Esophagus muscularis mucosa (tissue), 4 donors: Measurements from ENCODE around the gene PDP2. TPM values are rescaled to one million over a fixed set of nuclear protein-coding genes. Genes with fewer than 3 reads are reported as not detected.
"Not testable (repeated sequence)": the region's sequence is repeated elsewhere in the genome, so short reads cannot be mapped to it uniquely, and the experiment has no call there.

Experiments
- DNase-seq: peaks from one replicate; pipeline ENCODE4 v3.0.0-alpha.2; 2017; ENCODE audit errors: extremely low spot score
- H3K27ac ChIP-seq, 4 donors: fragments of 200-600 bp; sonication (generic); replicated peaks in 1 of 4; 1 replicate in 3 of 4; 2 replicates in 1 of 4; pipeline ENCODE4 v1.5.1; 2016 to 2019; ENCODE audit warnings: mild to moderate bottlenecking in 1 of 4
- H3K27me3 ChIP-seq, 4 donors: fragments of 200-600 bp; sonication (generic); one replicate each; pipeline versions ENCODE4 v1.5.1 to v1.6.0; 2016 to 2019
- H3K36me3 ChIP-seq, 4 donors: fragments of 200-600 bp; sonication (generic); one replicate each; pipeline ENCODE4 v1.5.1; 2016 to 2019
- H3K4me1 ChIP-seq, 4 donors: fragments of 200-600 bp; sonication (generic); one replicate each; pipeline ENCODE4 v1.5.1; 2016 to 2019
- H3K4me3 ChIP-seq, 4 donors: fragments of 200-600 bp; sonication (generic); 1 replicate in 2 of 4; 2 replicates in 2 of 4; pipeline ENCODE4 v1.5.1; 2016 to 2019; ENCODE audit warnings: mild to moderate bottlenecking in 4 of 4, moderate library complexity in 1 of 4
- H3K9me3 ChIP-seq, 4 donors: fragments of 200-600 bp; sonication (generic); 1 replicate in 3 of 4; 2 replicates in 1 of 4; pipeline ENCODE4 v1.5.1; 2016 to 2019
- EP300 ChIP-seq: sonication (generic); formaldehyde crosslinking; IDR thresholded peaks from one replicate; pipeline ENCODE4 v1.6.1; 2017; ENCODE audit warnings: antibody characterized with exemption
- POLR2A ChIP-seq: fragments of 450-650 bp; IDR thresholded peaks from one replicate; pipeline ENCODE4 v1.6.1; 2017; ENCODE audit warnings: antibody characterized with exemption, moderate library complexity, mild to moderate bottlenecking, low read depth
- POLR2AphosphoS5 ChIP-seq, 2 donors: sonication (generic); formaldehyde crosslinking; IDR thresholded peaks; one replicate each; pipeline ENCODE4 v1.6.1; 2017; ENCODE audit warnings: antibody characterized with exemption in 2 of 2
- WGBS: methylation state at CpG from one replicate; pipeline ENCODE4 v1.1.5; 2018; 5-methylcytosine and 5-hydroxymethylcytosine counted together
- intact Hi-C: fragments of 100-400 bp; cut with DNase I; formaldehyde crosslinking; loops from one replicate; pipeline ENCODE4 v1.15.1; 2023
- total RNA-seq, 4 donors: library from RNA; depleted of rRNA; stranded (reverse); fragments of >200 nt; gene quantifications; one replicate each; pipeline versions ENCODE4 v1.1.0 to v1.2.1, GENCODE V29; 2016
- TF ChIP-seq, protein P1 (sequence below), 3 experiments: fragments of 200-600 bp in 2 of 3; fragments of 450-650 bp in 1 of 3; sonication (generic) in 2 of 3; IDR thresholded peaks; one replicate each; pipeline ENCODE4 v1.5.1; 2017 to 2019; ENCODE audit warnings: antibody characterized with exemption in 3 of 3, mild to moderate bottlenecking in 2 of 3, moderate library complexity in 1 of 3

Gene PDP2
- total RNA-seq, 4 donors from 2014 or later, result 5.5 to 9.3 (median 7.6) TPM

DNA sequence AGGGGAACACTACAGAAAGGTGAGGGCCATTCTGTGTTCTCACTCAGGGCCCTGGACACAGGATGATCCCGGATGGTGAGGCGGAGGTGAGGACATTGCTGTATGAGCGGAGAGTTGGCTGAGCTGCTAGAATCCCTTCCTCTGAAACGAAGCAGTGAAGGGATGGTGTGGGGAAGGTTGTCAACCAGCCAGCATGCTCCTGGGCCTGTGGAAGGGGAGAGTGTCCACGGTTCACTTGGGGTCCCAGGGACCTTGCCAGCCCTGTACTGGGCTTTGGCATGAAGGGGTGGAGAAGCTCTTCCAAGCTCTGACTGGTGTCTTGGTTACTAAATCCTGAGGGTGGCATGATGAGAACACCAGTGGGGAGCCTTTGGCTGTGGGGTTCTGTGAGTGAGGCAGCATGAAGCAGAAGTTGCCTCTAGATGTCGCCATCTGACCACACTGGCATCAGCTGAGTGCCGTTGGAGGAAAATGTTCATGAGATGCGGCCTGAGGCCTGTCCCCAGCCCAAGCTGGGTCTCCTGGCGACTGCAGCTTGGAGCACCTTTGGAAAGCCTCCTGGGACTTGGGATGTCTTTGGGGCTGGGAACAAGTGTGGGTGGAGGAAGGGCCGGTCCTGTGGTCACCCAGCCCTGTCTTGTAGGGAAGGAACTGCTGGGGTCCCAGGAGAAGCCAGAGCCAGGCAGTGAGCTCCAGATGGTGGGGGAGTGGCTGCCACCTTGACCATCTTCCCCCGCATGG, 14.8 kb downstream of the PDP2 start:
- Histone ChIP-seq H3K36me3 (no peaks in the 10 kb centered on the region), H3K9me3 (no peaks in the 10 kb centered on the region), H3K27me3 (no peaks in the 10 kb centered on the region), H3K27ac (peak overlapping the region in 1 of 4 donors; percentile 33), H3K4me3 (no peak overlapping the region), H3K4me1 (peaks cover 17 to 37% (median 32%) of the 10 kb centered on the region in 4 donors)
- peak in 1 of 2 donors; percentile 53 for TF ChIP-seq POLR2AphosphoS5 (IDR thresholded peaks at IDR 0.05)
- TF ChIP-seq, protein P1, sequence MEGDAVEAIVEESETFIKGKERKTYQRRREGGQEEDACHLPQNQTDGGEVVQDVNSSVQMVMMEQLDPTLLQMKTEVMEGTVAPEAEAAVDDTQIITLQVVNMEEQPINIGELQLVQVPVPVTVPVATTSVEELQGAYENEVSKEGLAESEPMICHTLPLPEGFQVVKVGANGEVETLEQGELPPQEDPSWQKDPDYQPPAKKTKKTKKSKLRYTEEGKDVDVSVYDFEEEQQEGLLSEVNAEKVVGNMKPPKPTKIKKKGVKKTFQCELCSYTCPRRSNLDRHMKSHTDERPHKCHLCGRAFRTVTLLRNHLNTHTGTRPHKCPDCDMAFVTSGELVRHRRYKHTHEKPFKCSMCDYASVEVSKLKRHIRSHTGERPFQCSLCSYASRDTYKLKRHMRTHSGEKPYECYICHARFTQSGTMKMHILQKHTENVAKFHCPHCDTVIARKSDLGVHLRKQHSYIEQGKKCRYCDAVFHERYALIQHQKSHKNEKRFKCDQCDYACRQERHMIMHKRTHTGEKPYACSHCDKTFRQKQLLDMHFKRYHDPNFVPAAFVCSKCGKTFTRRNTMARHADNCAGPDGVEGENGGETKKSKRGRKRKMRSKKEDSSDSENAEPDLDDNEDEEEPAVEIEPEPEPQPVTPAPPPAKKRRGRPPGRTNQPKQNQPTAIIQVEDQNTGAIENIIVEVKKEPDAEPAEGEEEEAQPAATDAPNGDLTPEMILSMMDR (IDR thresholded peaks at IDR 0.05), result peak; percentile 76 to 86 (median 84)
- no peak for TF ChIP-seq POLR2A
- TF ChIP-seq EP300, result no peak
- 37% methylated on average over 8 of the region's 11 CpGs for WGBS
- no peak for DNase-seq
- intact Hi-C loops, result loop anchor here (1.0 to 5.0 kb wide), 2 partner anchors 34 to 262 kb away; partner anchors contain the start of genes FBXL8 and TRADD

DNA sequence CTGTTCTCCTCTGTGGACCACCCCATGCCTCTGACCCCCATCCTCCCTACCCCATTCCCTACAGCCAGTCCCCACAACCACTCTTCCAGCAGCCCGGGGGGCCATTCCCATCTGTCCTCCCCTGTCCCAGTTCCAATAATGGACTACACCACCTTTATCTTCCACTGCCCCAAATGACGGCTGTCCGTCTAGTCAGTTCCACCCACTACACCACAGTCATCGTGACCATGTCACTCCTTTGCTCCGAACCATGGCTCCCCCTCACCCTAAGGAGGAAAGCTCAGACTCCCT, 15.3 kb downstream of the PDP2 start:
- H3K27ac ChIP-seq, result peak overlapping the region in 1 of 4 donors; percentile 33

GRCh38 chr16:66895999-66896398, 15.7 kb downstream of the PDP2 start:
- intact Hi-C loops, result loop anchor here (1.0 to 5.0 kb wide), 2 partner anchors 33 to 261 kb away; partner anchors contain the start of genes FBXL8 and TRADD
- Histone ChIP-seq H3K36me3 (no peaks in the 10 kb centered on the region), H3K9me3 (no peaks in the 10 kb centered on the region), H3K27me3 (no peaks in the 10 kb centered on the region), H3K4me3 (no peak overlapping the region), H3K27ac (no peak overlapping the region), H3K4me1 (peaks cover 26 to 46% (median 41%) of the 10 kb centered on the region in 4 donors)
- WGBS, result 100% methylated on average over 3 of the region's 3 CpGs
- TF ChIP-seq POLR2AphosphoS5 (IDR thresholded peaks at IDR 0.05), result no peak
- no peak for TF ChIP-seq POLR2A
- no peak for TF ChIP-seq EP300
- TF ChIP-seq, protein P1 (IDR thresholded peaks at IDR 0.05), result no peak
- DNase-seq, result no peak

More for the DNA sequence above, 15.3 kb downstream of the PDP2 start:
- TF ChIP-seq POLR2AphosphoS5 (IDR thresholded peaks at IDR 0.05) (no peak), POLR2A (no peak), EP300 (no peak)
- TF ChIP-seq, protein P1 (IDR thresholded peaks at IDR 0.05), result no peak
- Histone ChIP-seq H3K27me3 (no peaks in the 10 kb centered on the region), H3K4me3 (no peak overlapping the region), H3K9me3 (no peaks in the 10 kb centered on the region), H3K36me3 (no peaks in the 10 kb centered on the region), H3K4me1 (peaks cover 23 to 43% (median 37%) of the 10 kb centered on the region in 4 donors)
- 93% methylated on average over 5 of the region's 5 CpGs for WGBS
- no peak for DNase-seq
- intact Hi-C loops, result loop anchor here (1.0 to 5.0 kb wide), 2 partner anchors 34 to 262 kb away; partner anchors contain the start of genes FBXL8 and TRADD

DNA sequence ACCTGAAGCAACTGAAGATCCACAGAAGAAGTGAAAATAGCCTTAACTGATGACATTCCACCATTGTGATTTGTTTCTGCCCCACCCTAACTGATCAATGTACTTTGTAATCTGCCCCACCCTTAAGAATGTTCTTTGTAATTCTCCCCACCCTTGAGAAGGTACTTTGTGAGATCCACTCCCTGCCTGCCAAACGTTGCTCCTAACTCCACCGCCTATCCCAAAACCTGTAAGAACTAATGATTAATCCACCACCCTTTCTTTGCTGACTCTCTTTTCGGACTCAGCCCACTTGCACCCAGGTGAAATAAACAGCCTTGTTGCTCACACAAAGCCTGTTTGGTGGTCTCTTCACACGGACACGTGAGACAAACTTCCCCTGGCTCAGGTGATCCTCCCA, 16.4 kb downstream of the PDP2 start:
- intact Hi-C loops, result loop anchor here (5.0 kb wide), 1 partner anchor 261 kb away; the partner anchor contains the start of genes FBXL8 and TRADD
- 71% methylated on average over 5 of the region's 5 CpGs for WGBS
- not testable (repeated sequence) for H3K9me3 ChIP-seq, H3K27me3 ChIP-seq, H3K4me3 ChIP-seq, H3K36me3 ChIP-seq, DNase-seq
- Histone ChIP-seq H3K27ac (peak overlapping the region in 1 of 4 donors; percentile 58), H3K4me1 (peaks cover 33 to 53% (median 48%) of the 10 kb centered on the region in 4 donors)

- intact Hi-C loops, result loop anchor here (5.0 kb wide), 1 partner anchor 259 kb away; the partner anchor contains the start of genes FBXL8 and TRADD
- no peak for DNase-seq
Observed at GRCh38 chr16:66898207-66898606, 17.9 kb downstream of the PDP2 start.

More at GRCh38 chr16:66898207-66898606, 17.9 kb downstream of the PDP2 start:
- TF ChIP-seq POLR2A, result no peak
- TF ChIP-seq EP300, result no peak
- TF ChIP-seq, protein P1 (IDR thresholded peaks at IDR 0.05), result no peak
- peak; percentile 15 to 43 for TF ChIP-seq POLR2AphosphoS5 (IDR thresholded peaks at IDR 0.05)
- no peaks in the 10 kb centered on the region for H3K36me3 ChIP-seq
- peaks cover 38 to 68% (median 63%) of the 10 kb centered on the region in 4 donors for H3K4me1 ChIP-seq
- peak overlapping the region; percentile 86 to 91 (median 90) for H3K27ac ChIP-seq
- H3K4me3 ChIP-seq, result no peak overlapping the region
- 51% methylated on average over 3 of the region's 3 CpGs for WGBS
- no peaks in the 10 kb centered on the region for H3K9me3 ChIP-seq
- H3K27me3 ChIP-seq, result no peaks in the 10 kb centered on the region
